ENCODE results near the gene NRXN3.

- TF ChIP-seq CTCF (IDR thresholded peaks at IDR 0.05; ENCODE audit: poor library complexity) (no peak), EZH2phosphoT487 (IDR thresholded peaks at IDR 0.05; ENCODE audit: low read depth, severe bottlenecking, unreplicated experiment) (no peak), EZH2 (IDR thresholded peaks at IDR 0.05; ENCODE audit: borderline replicate concordance) (no peak)
Measured at GRCh38 chr14:79791055-79791732, 1621.0 kb downstream of the NRXN3 start.
